Astrocyte (in vitro differentiated cells and primary cell): ENCODE measurements around the gene FHAD1.

Experiments
- EZH2 ChIP-seq: IDR thresholded peaks from 2 replicates; pipeline ENCODE4 v1.6.1; 2012; ENCODE audit warnings: mild to moderate bottlenecking, low read length, inconsistent platforms; ENCODE audit not compliant: insufficient read depth
- TF ChIP-seq, protein P1 (sequence below): IDR thresholded peaks from 2 replicates; pipeline ENCODE4 v1.5.1; 2011; ENCODE audit warnings: low read depth, mild to moderate bottlenecking, inconsistent platforms, low read length, moderate library complexity; ENCODE audit not compliant: insufficient read depth

DNA sequence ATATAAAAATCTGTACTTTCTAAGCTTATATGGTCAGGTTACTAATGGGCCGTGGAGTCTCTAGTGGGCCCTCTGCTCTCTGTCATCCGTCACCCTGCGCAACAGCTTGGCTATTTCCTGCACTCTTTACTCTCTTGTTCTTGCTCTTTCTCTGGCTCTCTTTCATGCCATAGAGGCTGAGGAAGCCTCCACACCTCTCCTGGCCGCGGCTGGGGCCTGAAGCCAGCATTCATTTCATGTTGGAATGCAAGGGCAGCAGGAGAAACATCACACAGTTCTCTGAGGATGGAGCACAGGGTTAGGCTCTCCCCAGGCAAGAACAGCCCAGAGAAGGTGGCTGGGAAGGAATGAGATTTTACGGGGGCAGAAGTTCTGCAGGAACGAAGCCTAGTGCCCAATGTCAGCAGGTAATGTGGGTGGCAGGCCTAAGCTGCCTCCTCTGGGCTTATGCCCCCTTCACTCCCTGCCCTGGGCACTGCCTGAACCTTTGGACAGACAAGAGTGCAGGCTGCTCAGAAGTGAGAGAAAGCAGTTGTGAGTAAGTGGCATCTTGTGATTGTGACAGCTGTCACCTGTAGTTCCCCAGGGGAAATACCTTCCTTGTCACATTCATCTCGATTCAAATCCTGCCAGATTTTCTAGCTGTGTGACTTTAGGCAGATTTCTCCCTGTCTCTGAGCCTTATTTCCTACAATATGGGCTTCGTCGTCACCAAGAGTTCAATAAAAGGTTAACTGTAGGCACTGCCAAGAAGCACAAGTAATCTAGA lies 3.6 kb upstream of the FHAD1 start:
- TF ChIP-seq, protein P1, sequence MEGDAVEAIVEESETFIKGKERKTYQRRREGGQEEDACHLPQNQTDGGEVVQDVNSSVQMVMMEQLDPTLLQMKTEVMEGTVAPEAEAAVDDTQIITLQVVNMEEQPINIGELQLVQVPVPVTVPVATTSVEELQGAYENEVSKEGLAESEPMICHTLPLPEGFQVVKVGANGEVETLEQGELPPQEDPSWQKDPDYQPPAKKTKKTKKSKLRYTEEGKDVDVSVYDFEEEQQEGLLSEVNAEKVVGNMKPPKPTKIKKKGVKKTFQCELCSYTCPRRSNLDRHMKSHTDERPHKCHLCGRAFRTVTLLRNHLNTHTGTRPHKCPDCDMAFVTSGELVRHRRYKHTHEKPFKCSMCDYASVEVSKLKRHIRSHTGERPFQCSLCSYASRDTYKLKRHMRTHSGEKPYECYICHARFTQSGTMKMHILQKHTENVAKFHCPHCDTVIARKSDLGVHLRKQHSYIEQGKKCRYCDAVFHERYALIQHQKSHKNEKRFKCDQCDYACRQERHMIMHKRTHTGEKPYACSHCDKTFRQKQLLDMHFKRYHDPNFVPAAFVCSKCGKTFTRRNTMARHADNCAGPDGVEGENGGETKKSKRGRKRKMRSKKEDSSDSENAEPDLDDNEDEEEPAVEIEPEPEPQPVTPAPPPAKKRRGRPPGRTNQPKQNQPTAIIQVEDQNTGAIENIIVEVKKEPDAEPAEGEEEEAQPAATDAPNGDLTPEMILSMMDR = no peak
- no peak for TF ChIP-seq EZH2
